Kidney epithelial cell (primary cell): ENCODE measurements around the gene MRRF. TPM values are rescaled to one million over a fixed set of nuclear protein-coding genes. Genes with fewer than 3 reads are reported as not detected.

Source experiments
- DNase-seq: peaks from one replicate; pipeline ENCODE4 v3.0.0-alpha.2; 2010; ENCODE audit warnings: low read depth
- H3K27me3 ChIP-seq: 2 replicates; pipeline ENCODE4 v1.6.0; 2011; ENCODE audit warnings: low read length; ENCODE audit not compliant: control insufficient read depth, insufficient read depth
- H3K36me3 ChIP-seq: 2 replicates; pipeline ENCODE4 v1.5.1; 2011; ENCODE audit warnings: low read length; ENCODE audit not compliant: control insufficient read depth, insufficient read depth
- H3K4me3 ChIP-seq: 2 replicates; pipeline ENCODE4 v1.5.1; 2011; ENCODE audit warnings: low read depth, mild to moderate bottlenecking, control low read depth, low read length
- CTCF ChIP-seq: IDR thresholded peaks from 2 replicates; pipeline ENCODE4 v1.5.1; 2011; ENCODE audit warnings: mild to moderate bottlenecking, moderate library complexity, low read length, control low read depth, inconsistent platforms; ENCODE audit not compliant: insufficient read depth, poor library complexity, severe bottlenecking
- total RNA-seq: library from RNA; depleted of rRNA; stranded (reverse); fragments of >200 nt; gene quantifications from 2 replicates; pipeline ENCODE4 v1.2.3, GENCODE V29; 2015

MRRF gene
- total RNA-seq, 1 donor from 2014 or later, result 46.2 TPM

- Histone ChIP-seq H3K27me3 (peaks cover 33% of the 10 kb centered on the region), H3K36me3 (no peaks in the 10 kb centered on the region), H3K4me3 (no peak overlapping the region)
- no peak for TF ChIP-seq CTCF
- no peak for DNase-seq
These were observed 30.5 kb upstream of the MRRF start for GRCh38 chr9:122234022-122234748.

DNA sequence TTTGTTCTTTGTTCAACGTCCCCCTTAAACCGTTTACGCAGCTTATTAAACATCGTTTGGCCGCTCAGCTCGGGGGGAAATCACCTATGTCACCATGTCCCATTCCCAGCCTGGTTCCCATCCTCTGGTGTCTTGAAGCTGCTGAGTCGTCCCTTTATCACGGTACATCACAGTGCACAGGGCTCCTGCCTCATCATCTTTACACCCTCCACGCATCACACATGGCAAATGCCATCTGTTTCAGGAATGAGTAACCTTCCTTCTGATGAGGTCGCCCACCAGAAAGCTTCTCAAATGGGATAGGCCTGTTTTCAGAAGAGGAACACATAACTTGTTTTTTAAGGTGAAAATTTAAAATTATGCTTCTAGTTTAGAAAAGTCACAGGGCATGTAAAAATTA is 28.0 kb upstream of the MRRF start:
- Histone ChIP-seq H3K36me3 (no peaks in the 10 kb centered on the region), H3K4me3 (no peak overlapping the region), H3K27me3 (peaks cover 9% of the 10 kb centered on the region)
- TF ChIP-seq CTCF, result no peak
- no peak for DNase-seq

GRCh38 chr9:122239722-122240121 is 25.0 kb upstream of the MRRF start:
- Histone ChIP-seq H3K4me3 (no peak overlapping the region), H3K27me3 (no peaks in the 10 kb centered on the region), H3K36me3 (no peaks in the 10 kb centered on the region)
- no peak for TF ChIP-seq CTCF
- no peak for DNase-seq

- DNase-seq, result no peak
- no peaks in the 10 kb centered on the region for H3K36me3 ChIP-seq
These were observed 20.3 kb upstream of the MRRF start for GRCh38 chr9:122244349-122244748.

GRCh38 chr9:122246666-122247065 is 18.0 kb upstream of the MRRF start:
- no peak for TF ChIP-seq CTCF
- no peaks in the 10 kb centered on the region for H3K36me3 ChIP-seq
- DNase-seq, result no peak
- no peak overlapping the region for H3K4me3 ChIP-seq
- H3K27me3 ChIP-seq, result no peaks in the 10 kb centered on the region

More at GRCh38 chr9:122244349-122244748, 20.3 kb upstream of the MRRF start:
- no peak for TF ChIP-seq CTCF
- Histone ChIP-seq H3K4me3 (no peak overlapping the region), H3K27me3 (no peaks in the 10 kb centered on the region)

- H3K36me3 ChIP-seq, result no peaks in the 10 kb centered on the region
- TF ChIP-seq CTCF, result no peak
- no peak overlapping the region for H3K4me3 ChIP-seq
- no peak for DNase-seq
- no peaks in the 10 kb centered on the region for H3K27me3 ChIP-seq
These were observed 16.2 kb upstream of the MRRF start for GRCh38 chr9:122248448-122248865.
